DND-41 (cell line): ENCODE data around the gene SLC24A3.

Experiments
- CTCF ChIP-seq: IDR thresholded peaks from 2 replicates; pipeline ENCODE4 v1.5.1; 2012; ENCODE audit warnings: borderline replicate concordance, low read length, moderate library complexity, mild to moderate bottlenecking; ENCODE audit not compliant: poor library complexity, severe bottlenecking; ENCODE audit errors: extremely low read depth
- EZH2 ChIP-seq: IDR thresholded peaks from 3 replicates; pipeline ENCODE4 v1.6.1; 2012; ENCODE audit warnings: borderline replicate concordance, low read depth, mild to moderate bottlenecking, moderate library complexity, low read length, inconsistent platforms; ENCODE audit not compliant: severe bottlenecking

- TF ChIP-seq CTCF (no peak), EZH2 (no peak)
These were observed 261.5 kb downstream of the SLC24A3 start for GRCh38 chr20:19473922-19474286.
